ENCODE data around the gene ITGB8.

DNA sequence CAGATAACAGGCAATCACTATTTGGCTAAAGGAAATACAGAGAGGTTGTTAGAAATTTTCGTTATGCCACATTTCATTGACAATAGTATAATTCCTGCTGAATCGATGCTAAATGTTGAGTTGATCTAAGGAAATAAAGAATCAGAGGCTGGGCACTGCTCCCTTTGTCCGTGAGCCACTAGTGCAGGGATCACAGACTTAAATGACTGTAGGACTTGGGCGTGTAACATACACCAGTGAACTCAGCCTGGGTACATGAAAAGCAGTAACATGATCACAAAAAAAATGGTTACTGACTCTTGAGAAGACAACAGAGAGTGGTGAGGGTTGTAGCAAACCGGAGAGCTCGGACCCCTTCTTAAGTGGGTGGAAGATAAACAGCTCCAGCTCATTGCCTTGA is 11.8 kb upstream of the ITGB8 start:
- TF ChIP-seq, protein P1, sequence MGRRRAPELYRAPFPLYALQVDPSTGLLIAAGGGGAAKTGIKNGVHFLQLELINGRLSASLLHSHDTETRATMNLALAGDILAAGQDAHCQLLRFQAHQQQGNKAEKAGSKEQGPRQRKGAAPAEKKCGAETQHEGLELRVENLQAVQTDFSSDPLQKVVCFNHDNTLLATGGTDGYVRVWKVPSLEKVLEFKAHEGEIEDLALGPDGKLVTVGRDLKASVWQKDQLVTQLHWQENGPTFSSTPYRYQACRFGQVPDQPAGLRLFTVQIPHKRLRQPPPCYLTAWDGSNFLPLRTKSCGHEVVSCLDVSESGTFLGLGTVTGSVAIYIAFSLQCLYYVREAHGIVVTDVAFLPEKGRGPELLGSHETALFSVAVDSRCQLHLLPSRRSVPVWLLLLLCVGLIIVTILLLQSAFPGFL (CRISPR knock-in tag; IDR thresholded peaks at IDR 0.05; ENCODE audit: borderline replicate concordance): no peak
- TF ChIP-seq, protein P2, sequence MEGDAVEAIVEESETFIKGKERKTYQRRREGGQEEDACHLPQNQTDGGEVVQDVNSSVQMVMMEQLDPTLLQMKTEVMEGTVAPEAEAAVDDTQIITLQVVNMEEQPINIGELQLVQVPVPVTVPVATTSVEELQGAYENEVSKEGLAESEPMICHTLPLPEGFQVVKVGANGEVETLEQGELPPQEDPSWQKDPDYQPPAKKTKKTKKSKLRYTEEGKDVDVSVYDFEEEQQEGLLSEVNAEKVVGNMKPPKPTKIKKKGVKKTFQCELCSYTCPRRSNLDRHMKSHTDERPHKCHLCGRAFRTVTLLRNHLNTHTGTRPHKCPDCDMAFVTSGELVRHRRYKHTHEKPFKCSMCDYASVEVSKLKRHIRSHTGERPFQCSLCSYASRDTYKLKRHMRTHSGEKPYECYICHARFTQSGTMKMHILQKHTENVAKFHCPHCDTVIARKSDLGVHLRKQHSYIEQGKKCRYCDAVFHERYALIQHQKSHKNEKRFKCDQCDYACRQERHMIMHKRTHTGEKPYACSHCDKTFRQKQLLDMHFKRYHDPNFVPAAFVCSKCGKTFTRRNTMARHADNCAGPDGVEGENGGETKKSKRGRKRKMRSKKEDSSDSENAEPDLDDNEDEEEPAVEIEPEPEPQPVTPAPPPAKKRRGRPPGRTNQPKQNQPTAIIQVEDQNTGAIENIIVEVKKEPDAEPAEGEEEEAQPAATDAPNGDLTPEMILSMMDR (IDR thresholded peaks at IDR 0.05): no peak
- no peak for TF ChIP-seq RELA (CRISPR knock-in tag; IDR thresholded peaks at IDR 0.05; ENCODE audit: borderline replicate concordance)
- TF ChIP-seq, protein P3, sequence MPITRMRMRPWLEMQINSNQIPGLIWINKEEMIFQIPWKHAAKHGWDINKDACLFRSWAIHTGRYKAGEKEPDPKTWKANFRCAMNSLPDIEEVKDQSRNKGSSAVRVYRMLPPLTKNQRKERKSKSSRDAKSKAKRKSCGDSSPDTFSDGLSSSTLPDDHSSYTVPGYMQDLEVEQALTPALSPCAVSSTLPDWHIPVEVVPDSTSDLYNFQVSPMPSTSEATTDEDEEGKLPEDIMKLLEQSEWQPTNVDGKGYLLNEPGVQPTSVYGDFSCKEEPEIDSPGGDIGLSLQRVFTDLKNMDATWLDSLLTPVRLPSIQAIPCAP (CRISPR knock-in tag; IDR thresholded peaks at IDR 0.05): no peak
- TF ChIP-seq, protein P4, sequence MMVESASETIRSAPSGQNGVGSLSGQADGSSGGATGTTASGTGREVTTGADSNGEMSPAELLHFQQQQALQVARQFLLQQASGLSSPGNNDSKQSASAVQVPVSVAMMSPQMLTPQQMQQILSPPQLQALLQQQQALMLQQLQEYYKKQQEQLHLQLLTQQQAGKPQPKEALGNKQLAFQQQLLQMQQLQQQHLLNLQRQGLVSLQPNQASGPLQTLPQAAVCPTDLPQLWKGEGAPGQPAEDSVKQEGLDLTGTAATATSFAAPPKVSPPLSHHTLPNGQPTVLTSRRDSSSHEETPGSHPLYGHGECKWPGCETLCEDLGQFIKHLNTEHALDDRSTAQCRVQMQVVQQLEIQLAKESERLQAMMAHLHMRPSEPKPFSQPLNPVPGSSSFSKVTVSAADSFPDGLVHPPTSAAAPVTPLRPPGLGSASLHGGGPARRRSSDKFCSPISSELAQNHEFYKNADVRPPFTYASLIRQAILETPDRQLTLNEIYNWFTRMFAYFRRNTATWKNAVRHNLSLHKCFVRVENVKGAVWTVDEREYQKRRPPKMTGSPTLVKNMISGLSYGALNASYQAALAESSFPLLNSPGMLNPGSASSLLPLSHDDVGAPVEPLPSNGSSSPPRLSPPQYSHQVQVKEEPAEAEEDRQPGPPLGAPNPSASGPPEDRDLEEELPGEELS (CRISPR knock-in tag; IDR thresholded peaks at IDR 0.05): no peak
- no peak for TF ChIP-seq ETV6 (CRISPR knock-in tag; IDR thresholded peaks at IDR 0.05)
- no peak for TF ChIP-seq ATF1 (CRISPR knock-in tag; IDR thresholded peaks at IDR 0.05)
- TF ChIP-seq, protein P5, sequence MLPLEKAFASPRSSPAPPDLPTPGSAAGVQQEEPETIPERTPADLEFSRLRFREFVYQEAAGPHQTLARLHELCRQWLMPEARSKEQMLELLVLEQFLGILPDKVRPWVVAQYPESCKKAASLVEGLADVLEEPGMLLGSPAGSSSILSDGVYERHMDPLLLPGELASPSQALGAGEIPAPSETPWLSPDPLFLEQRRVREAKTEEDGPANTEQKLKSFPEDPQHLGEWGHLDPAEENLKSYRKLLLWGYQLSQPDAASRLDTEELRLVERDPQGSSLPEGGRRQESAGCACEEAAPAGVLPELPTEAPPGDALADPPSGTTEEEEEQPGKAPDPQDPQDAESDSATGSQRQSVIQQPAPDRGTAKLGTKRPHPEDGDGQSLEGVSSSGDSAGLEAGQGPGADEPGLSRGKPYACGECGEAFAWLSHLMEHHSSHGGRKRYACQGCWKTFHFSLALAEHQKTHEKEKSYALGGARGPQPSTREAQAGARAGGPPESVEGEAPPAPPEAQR (CRISPR knock-in tag; IDR thresholded peaks at IDR 0.05): no peak
